PC-9 (cell line): ENCODE data around the gene LYSMD4. TPM values are rescaled to one million over a fixed set of nuclear protein-coding genes. Genes with fewer than 3 reads are reported as not detected.

ENCODE experiments used
- BruUV-seq: library from RNA; stranded (reverse); fragments of 400-500 nt; replicated peaks from 2 replicates; lab custom pipeline; 2021; lab: Mats Ljungman, UMichigan
- CTCF ChIA-PET: fragments of 300-600 bp; sonication (Branson Sonifier 250); formaldehyde crosslinking; loops from one replicate; lab custom pipeline; 2022; ENCODE audit warnings: antibody characterized with exemption; lab: Charles Lee
- POLR2A ChIA-PET: fragments of 300-600 bp; sonication (Branson Sonifier 250); formaldehyde crosslinking; loops from one replicate; lab custom pipeline; 2022; ENCODE audit warnings: antibody characterized with exemption; ENCODE audit not compliant: unreplicated experiment; lab: Charles Lee
- DNase-seq, 2 experiments: peaks; one replicate each; pipeline versions ENCODE4 v3.0.0 to v3.0.0-alpha.2; 2015 to 2022; ENCODE audit warnings: mixed read lengths in 1 of 2
- H2AFZ ChIP-seq: fragments of 200-600 bp; sonication (generic); 2 replicates; pipeline ENCODE4 v1.8.1; 2017; ENCODE audit warnings: antibody characterized with exemption
- H3F3A ChIP-seq: fragments of 200-600 bp; sonication (generic); 2 replicates; pipeline ENCODE4 v1.8.1; 2017; ENCODE audit warnings: antibody characterized with exemption, mild to moderate bottlenecking, low read depth; ENCODE audit not compliant: insufficient read depth
- H3K27ac ChIP-seq: fragments of 200-600 bp; sonication (generic); 2 replicates; pipeline ENCODE4 v1.6.1; 2016; ENCODE audit warnings: mixed run types
- H3K27me3 ChIP-seq: fragments of 200-600 bp; sonication (generic); 2 replicates; pipeline ENCODE4 v1.6.1; 2016; ENCODE audit warnings: low read depth, mixed run types; ENCODE audit not compliant: insufficient read depth
- H3K36me3 ChIP-seq: fragments of 200-600 bp; sonication (generic); 2 replicates; pipeline ENCODE4 v1.6.1; 2016; ENCODE audit warnings: low read depth, mixed run types
- H3K4me1 ChIP-seq: fragments of 200-600 bp; sonication (generic); replicated peaks from 2 replicates; pipeline ENCODE4 v1.6.1; 2016; ENCODE audit warnings: mixed run types; ENCODE audit not compliant: insufficient read depth
- H3K4me2 ChIP-seq: fragments of 200-600 bp; sonication (generic); 2 replicates; pipeline ENCODE4 v1.6.1; 2017; ENCODE audit warnings: mixed run types
- H3K4me3 ChIP-seq: fragments of 200-600 bp; sonication (generic); 2 replicates; pipeline ENCODE4 v1.6.1; 2016; ENCODE audit warnings: mixed run types
- H3K79me2 ChIP-seq: fragments of 200-600 bp; sonication (generic); 2 replicates; pipeline ENCODE4 v1.6.1; 2017; ENCODE audit warnings: low read depth, mixed run types
- H3K9me2 ChIP-seq: fragments of 200-600 bp; sonication (generic); 2 replicates; pipeline ENCODE4 v1.8.1; 2017; ENCODE audit warnings: mild to moderate bottlenecking; ENCODE audit not compliant: insufficient read depth
- H3K9me3 ChIP-seq: fragments of 200-600 bp; sonication (generic); 2 replicates; pipeline ENCODE4 v1.8.1; 2016; ENCODE audit warnings: low read depth; ENCODE audit not compliant: insufficient read depth
- H4K20me1 ChIP-seq: fragments of 200-600 bp; sonication (generic); 2 replicates; pipeline ENCODE4 v1.8.1; 2017; ENCODE audit not compliant: insufficient read depth
- CTCF ChIP-seq: fragments of 200-600 bp; sonication (generic); conservative IDR thresholded peaks from 2 replicates; pipeline ENCODE4 v1.6.1; 2017; ENCODE audit warnings: mixed run types, antibody characterized with exemption, mild to moderate bottlenecking, moderate library complexity
- EZH2 ChIP-seq: fragments of 200-600 bp; sonication (generic); IDR thresholded peaks from 2 replicates; pipeline ENCODE4 v1.8.0; 2017; ENCODE audit warnings: antibody characterized with exemption, low read depth
- intact Hi-C: fragments of 100-400 bp; cut with micrococcal nuclease; formaldehyde crosslinking; loops from one replicate; pipeline ENCODE4 v1.10.0; 2022; ENCODE audit not compliant: unreplicated experiment
- total RNA-seq: library from RNA; stranded (reverse); gene quantifications from 2 replicates; pipeline ENCODE4 v1.2.3, GENCODE V29; 2021

The LYSMD4 gene
- total RNA-seq, 1 experiment from 2014 or later: 5.7 TPM

- Histone ChIP-seq H3K4me3 (no peak overlapping the region), H3K9me3 (no peaks in the 10 kb centered on the region), H3K4me1 (no peaks in the 10 kb centered on the region), H3F3A (0 out of 2 replicates have a peak, but pooled peaks cover 4% of the 10 kb centered on the region), H3K36me3 (no peaks in the 10 kb centered on the region), H3K9me2 (no peaks in the 10 kb centered on the region), H2AFZ (no peak overlapping the region), H4K20me1 (no peaks in the 10 kb centered on the region), H3K27me3 (no peaks in the 10 kb centered on the region), H3K27ac (no peak overlapping the region), H3K4me2 (no peak overlapping the region), H3K79me2 (no peaks in the 10 kb centered on the region)
- ChIA-PET CTCF (no interaction called here), POLR2A (no interaction called here)
- intact Hi-C loops: no loop called here
- TF ChIP-seq CTCF: no peak
- TF ChIP-seq EZH2: no peak
- no TSS peak for BruUV-seq
- no peak for DNase-seq
Observed at GRCh38 chr15:99692825-99693224, 40.4 kb downstream of the LYSMD4 start.

- Histone ChIP-seq H3K4me3 (no peak overlapping the region), H4K20me1 (no peaks in the 10 kb centered on the region; the same call in 1 of the 2 replicates), H3K9me2 (no peaks in the 10 kb centered on the region), H3K27ac (no peak overlapping the region), H3K79me2 (no peaks in the 10 kb centered on the region), H3K4me1 (no peaks in the 10 kb centered on the region), H3K36me3 (no peaks in the 10 kb centered on the region), H2AFZ (no peak overlapping the region), H3K9me3 (no peaks in the 10 kb centered on the region; the same call in 1 of the 2 replicates), H3K4me2 (no peak overlapping the region), H3K27me3 (no peaks in the 10 kb centered on the region), H3F3A (no peaks in the 10 kb centered on the region)
- no TSS peak for BruUV-seq
- CTCF ChIA-PET: no interaction called here
- POLR2A ChIA-PET: no interaction called here
- intact Hi-C loops: no loop called here
- TF ChIP-seq EZH2: no peak
- no peak for TF ChIP-seq CTCF
- DNase-seq: no peak
Observed at GRCh38 chr15:99686290-99686689, 46.9 kb downstream of the LYSMD4 start.

GRCh38 chr15:99683000-99683670, 50.1 kb downstream of the LYSMD4 start:
- POLR2A ChIA-PET: no interaction called here
- Histone ChIP-seq H3K4me2 (no peak overlapping the region), H2AFZ (no peak overlapping the region), H3K9me3 (no peaks in the 10 kb centered on the region; the same call in 1 of the 2 replicates), H3K36me3 (no peaks in the 10 kb centered on the region), H3K27ac (no peak overlapping the region), H3K27me3 (no peaks in the 10 kb centered on the region), H3F3A (no peaks in the 10 kb centered on the region), H3K4me1 (no peaks in the 10 kb centered on the region), H3K9me2 (no peaks in the 10 kb centered on the region), H3K79me2 (no peaks in the 10 kb centered on the region), H4K20me1 (no peaks in the 10 kb centered on the region; the same call in none of the 2 replicates), H3K4me3 (no peak overlapping the region)
- DNase-seq: no peak
- no TSS peak for BruUV-seq
- TF ChIP-seq EZH2 (no peak), CTCF (no peak)
- CTCF ChIA-PET: no interaction called here
- intact Hi-C loops: no loop called here
